ENCODE measurements around the gene EIF2B4. TPM values are rescaled to one million over a fixed set of nuclear protein-coding genes. Genes with fewer than 3 reads are reported as not detected.

Gene EIF2B4
- total and polyA plus RNA-seq, 4 donors: 19.6 to 55.4 (median 37.3) TPM

GRCh38 chr2:27372937-27373336 is 2.8 kb upstream of the EIF2B4 start:
- no peak for TF ChIP-seq CTCF (IDR thresholded peaks at IDR 0.05; ENCODE audit: control extremely low read depth, extremely low read depth)
- Histone ChIP-seq H3K27ac (ENCODE audit: low read depth in 1 of 2, low read length in 1 of 2) (no peak overlapping the region), H3K36me3 (ENCODE audit: control insufficient read depth in 4 of 4, insufficient read depth in 4 of 4, low read length in 4 of 4) (peaks cover 18 to 50% (median 48%) of the 10 kb centered on the region in 4 donors), H3K9ac (ENCODE audit: insufficient read depth in 1 of 2, low read length in 2 of 2) (no peak overlapping the region), H3K4me1 (ENCODE audit: control insufficient read depth in 5 of 5, insufficient read depth in 5 of 5, low read length in 5 of 5) (peaks cover 2 to 15% (median 8%) of the 10 kb centered on the region in 5 donors), H3K27me3 (ENCODE audit: control insufficient read depth in 3 of 3, insufficient read depth in 3 of 3, low read length in 2 of 3) (no peaks in the 10 kb centered on the region), H3K4me3 (no peak overlapping the region), H3K9me3 (ENCODE audit: control insufficient read depth in 4 of 4, insufficient read depth in 3 of 4, low read length in 3 of 4) (no peaks in the 10 kb centered on the region)
- 89 to 91% methylated on average over 6 of the region's 6 CpGs for WGBS, 2 donors
- no peak for ATAC-seq (ENCODE audit: insufficient read depth, low FRiP score)
- DNase-seq: no peak

- peaks cover 2 to 15% (median 8%) of the 10 kb centered on the region in 5 donors for H3K4me1 ChIP-seq (ENCODE audit: control insufficient read depth in 5 of 5, insufficient read depth in 5 of 5, low read length in 5 of 5)
- H3K9ac ChIP-seq (ENCODE audit: insufficient read depth in 1 of 2, low read length in 2 of 2): peak overlapping the region; percentile 78 to 88
- H3K4me3 ChIP-seq: peak overlapping the region; percentile 97
- DNase-seq: peak in 2 of 3 donors; percentile 26 to 38
- H3K27ac ChIP-seq (ENCODE audit: low read depth in 1 of 2, low read length in 1 of 2): peak overlapping the region; percentile 67 to 91
- WGBS, 2 donors: 0% methylated on average over 43 to 46 of the region's 46 CpGs
- no peaks in the 10 kb centered on the region for H3K9me3 ChIP-seq (ENCODE audit: control insufficient read depth in 4 of 4, insufficient read depth in 3 of 4, low read length in 3 of 4)
- H3K36me3 ChIP-seq (ENCODE audit: control insufficient read depth in 4 of 4, insufficient read depth in 4 of 4, low read length in 4 of 4): peaks cover 26 to 57% (median 48%) of the 10 kb centered on the region in 4 donors
- no peak for TF ChIP-seq CTCF (IDR thresholded peaks at IDR 0.05; ENCODE audit: control extremely low read depth, extremely low read depth)
- peak; percentile 8 for ATAC-seq (ENCODE audit: insufficient read depth, low FRiP score)
- no peaks in the 10 kb centered on the region for H3K27me3 ChIP-seq (ENCODE audit: control insufficient read depth in 3 of 3, insufficient read depth in 3 of 3, low read length in 2 of 3)
These were observed 880 bp upstream of the EIF2B4 start for GRCh38 chr2:27370816-27371620.

- TF ChIP-seq CTCF (IDR thresholded peaks at IDR 0.05; ENCODE audit: control extremely low read depth, extremely low read depth): no peak
- Histone ChIP-seq H3K27me3 (ENCODE audit: control insufficient read depth in 3 of 3, insufficient read depth in 3 of 3, low read length in 2 of 3) (no peaks in the 10 kb centered on the region), H3K4me3 (peak overlapping the region; percentile 78), H3K4me1 (ENCODE audit: control insufficient read depth in 5 of 5, insufficient read depth in 5 of 5, low read length in 5 of 5) (peaks cover 2 to 15% (median 8%) of the 10 kb centered on the region in 5 donors), H3K9me3 (ENCODE audit: control insufficient read depth in 4 of 4, insufficient read depth in 3 of 4, low read length in 3 of 4) (no peaks in the 10 kb centered on the region), H3K9ac (ENCODE audit: insufficient read depth in 1 of 2, low read length in 2 of 2) (peak overlapping the region; percentile 80 to 82), H3K36me3 (ENCODE audit: control insufficient read depth in 4 of 4, insufficient read depth in 4 of 4, low read length in 4 of 4) (peaks cover 21 to 44% (median 37%) of the 10 kb centered on the region in 4 donors), H3K27ac (ENCODE audit: low read depth in 1 of 2, low read length in 1 of 2) (peak overlapping the region; percentile 92 to 95)
- DNase-seq: peak in 2 of 3 donors; percentile 73 to 79
- 1% methylated on average over 18 of the region's 18 CpGs for WGBS, 2 donors
- peak; percentile 32 for ATAC-seq (ENCODE audit: insufficient read depth, low FRiP score)
These were observed 590 bp downstream of the EIF2B4 start for GRCh38 chr2:27369471-27370025.
